NCI-H2107 (cell line): ENCODE data around the gene TCEA2.

Experiments
- DNase-seq: peaks from one replicate; lab custom pipeline; 2025; lab: John Stamatoyannopoulos, UW

The TCEA2 gene

GRCh38 chr20:64093013-64093503 lies 30.1 kb downstream of the TCEA2 start:
- DNase-seq, result no peak

- no peak for DNase-seq
These were observed 32.5 kb downstream of the TCEA2 start for GRCh38 chr20:64095455-64095854.

- no peak for DNase-seq
These were observed 32.9 kb downstream of the TCEA2 start for GRCh38 chr20:64095927-64096326.

- DNase-seq, result no peak
These were observed 33.5 kb downstream of the TCEA2 start for GRCh38 chr20:64096535-64096934.

GRCh38 chr20:64098471-64099013 lies 35.5 kb downstream of the TCEA2 start:
- DNase-seq, result no peak

- DNase-seq, result no peak
These were observed 36.2 kb downstream of the TCEA2 start for GRCh38 chr20:64099086-64099786.

- DNase-seq, result peak; percentile 82
These were observed 37.0 kb downstream of the TCEA2 start for GRCh38 chr20:64099880-64100565.

DNA sequence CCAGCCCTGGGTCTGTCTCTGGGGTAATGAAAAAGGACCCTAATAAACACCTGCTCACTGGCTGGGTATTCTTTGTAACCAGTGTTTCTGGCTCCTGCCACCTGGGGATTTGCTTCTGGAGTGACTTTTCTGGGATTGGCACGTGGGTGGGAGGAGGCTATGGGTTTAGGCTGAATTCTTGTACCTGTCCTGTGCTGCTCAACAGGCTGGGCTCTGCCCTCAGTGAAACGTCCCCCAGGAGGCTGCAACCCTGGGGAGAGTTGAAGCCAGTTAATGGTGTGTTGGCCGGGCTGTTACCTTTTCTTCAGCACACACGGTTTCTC lies 37.5 kb downstream of the TCEA2 start:
- no peak for DNase-seq

DNA sequence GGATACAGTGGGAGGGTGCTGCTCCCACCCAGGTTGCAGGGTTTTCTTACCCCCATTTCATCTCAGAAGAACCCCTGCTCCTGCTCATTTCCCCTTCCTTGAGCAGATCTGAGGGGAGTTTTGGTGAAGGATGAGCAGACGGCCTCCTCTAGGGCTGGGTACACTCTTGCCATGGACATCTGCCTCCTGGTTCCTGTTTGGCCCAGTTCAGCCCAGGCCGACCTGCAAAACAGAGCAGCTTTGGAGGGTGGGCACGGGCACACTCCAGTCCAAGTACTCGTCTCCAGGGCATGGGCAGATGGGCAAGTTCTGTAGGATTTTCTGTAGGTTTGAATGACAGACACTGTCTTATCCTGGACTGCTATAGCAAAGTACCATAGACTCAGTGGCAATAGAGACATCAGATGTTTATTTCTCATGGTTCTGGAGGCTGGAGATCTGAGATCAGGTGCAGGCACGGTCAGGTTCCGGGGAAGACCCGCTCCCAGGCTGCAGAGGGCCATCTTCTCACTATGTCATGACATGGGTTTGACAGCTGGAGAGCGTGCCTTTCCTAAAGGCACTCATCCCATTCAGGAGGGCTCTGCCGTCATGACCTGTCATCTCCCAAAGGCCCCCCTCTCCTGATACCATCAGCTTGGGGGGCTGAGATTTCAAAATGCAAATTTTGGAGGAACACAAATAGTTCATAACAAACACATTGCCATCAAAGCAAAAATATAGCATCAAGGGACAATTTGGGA lies 38.1 kb downstream of the TCEA2 start:
- no peak for DNase-seq

DNA sequence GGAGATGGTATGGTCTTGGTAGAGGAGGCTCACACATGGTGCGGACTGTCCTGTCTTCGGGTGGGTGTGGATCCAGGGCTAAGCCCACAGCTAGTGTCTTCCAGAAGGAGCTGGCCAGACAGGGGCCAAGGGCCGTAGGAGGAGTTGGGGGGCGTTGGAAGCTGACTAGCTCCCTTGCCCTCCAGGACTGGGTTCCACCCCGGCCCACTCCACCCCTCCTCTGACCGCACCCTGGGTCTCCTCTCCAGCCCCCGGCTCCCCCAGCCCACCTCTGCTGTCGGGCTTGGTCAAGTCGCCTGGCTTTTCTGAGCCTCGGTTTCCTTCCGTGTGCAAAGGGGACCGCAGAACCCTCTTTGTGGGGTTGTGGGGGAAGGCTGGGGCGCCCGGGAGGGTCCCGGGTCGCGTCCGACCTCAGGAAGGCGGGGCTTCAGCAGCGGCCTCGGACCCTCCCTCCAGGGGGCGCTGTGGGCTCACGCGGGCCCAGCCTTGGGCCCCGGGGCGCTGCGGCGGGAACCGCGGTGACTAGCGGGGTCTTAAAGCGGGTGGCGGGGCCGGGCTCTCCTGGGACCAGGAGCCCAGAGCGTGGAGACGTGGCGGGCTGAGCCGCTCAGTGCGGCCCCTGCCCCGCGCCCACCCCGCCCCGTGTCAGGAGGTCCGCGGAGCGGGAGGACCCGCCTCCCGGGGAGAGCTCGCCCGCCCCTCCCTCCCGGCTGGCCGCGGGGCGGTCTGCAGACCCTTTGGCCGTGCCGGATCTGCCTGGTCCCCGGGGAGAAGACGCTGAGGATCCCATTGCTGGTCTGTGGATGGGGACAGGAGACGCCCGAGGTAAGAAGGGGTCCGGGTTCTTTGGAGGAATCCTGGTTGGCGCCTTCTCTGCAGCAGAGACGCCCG lies 39.0 kb downstream of the TCEA2 start:
- no peak for DNase-seq

DNA sequence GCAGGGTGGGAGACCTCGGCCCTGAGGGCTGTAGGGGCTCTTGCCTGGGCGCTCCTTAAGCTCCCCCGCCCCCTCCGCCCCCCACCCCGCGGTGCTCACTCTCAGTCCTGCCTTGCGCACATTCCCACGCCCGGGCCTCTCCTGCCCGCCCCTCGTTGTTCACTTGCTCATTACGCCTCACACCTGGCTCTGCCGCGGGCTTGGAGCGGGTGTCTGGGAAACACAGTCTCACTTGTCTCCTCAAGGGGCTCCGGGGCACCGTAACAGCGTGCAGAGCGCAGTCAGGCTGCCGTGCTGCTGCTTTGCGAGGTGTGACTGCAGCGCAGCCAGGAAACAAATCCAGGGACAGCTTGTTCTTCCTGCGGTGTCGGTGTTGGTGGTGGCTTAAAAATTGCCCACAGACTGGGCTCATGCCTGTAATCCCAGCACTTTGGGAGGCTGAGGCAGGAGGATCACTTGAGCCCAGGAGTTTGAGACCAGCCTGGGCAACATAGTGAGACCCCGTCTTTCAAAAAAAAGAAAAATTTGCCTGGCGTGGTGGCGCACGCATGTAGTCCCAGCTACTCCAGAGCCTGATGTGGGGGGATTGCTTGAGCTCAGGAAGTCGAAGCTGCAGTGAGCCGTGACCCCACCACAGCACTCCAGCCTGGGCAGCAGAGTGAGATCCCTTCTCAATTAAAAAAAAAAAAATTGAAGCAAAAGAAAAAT lies 39.8 kb downstream of the TCEA2 start:
- DNase-seq, result peak; percentile 86

- no peak for DNase-seq
These were observed 41.1 kb downstream of the TCEA2 start for GRCh38 chr20:64103871-64104666.

DNA sequence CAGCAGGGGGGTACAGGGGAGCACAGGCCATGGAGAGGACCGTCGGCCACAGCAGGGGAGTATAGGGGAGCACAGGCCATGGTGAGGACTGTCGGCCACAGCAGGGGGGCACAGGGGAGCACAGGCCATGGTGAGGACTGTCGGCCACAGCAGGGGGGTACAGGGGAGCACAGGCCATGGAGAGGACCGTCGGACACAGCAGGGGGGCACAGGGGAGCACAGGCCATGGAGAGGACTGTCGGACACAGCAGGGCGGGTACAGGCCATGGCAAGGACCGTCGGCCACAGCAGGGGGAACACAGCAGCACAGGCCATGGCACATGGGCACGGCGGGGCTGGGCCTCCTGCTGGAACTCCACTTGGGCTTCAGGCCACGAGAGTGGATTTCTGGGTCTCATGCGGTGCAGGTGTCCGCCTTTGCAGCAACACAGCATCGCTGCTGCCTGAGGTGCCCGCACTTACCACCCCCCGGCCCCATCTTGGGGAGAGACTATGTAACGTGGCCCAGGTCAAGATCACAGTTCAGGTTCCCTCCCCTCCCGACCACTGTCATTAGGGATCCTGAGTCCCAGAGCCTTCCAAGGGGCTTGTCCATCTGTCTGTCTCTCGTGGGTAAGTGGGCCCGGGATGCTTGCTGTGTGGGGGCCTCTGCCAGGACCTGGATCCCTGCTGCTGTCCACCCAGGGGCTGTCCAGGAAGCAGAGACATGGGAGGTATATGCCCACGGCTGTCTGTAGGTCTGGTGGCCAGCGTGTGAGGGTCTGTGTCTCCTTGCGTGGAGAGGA lies 41.9 kb downstream of the TCEA2 start:
- no peak for DNase-seq

DNA sequence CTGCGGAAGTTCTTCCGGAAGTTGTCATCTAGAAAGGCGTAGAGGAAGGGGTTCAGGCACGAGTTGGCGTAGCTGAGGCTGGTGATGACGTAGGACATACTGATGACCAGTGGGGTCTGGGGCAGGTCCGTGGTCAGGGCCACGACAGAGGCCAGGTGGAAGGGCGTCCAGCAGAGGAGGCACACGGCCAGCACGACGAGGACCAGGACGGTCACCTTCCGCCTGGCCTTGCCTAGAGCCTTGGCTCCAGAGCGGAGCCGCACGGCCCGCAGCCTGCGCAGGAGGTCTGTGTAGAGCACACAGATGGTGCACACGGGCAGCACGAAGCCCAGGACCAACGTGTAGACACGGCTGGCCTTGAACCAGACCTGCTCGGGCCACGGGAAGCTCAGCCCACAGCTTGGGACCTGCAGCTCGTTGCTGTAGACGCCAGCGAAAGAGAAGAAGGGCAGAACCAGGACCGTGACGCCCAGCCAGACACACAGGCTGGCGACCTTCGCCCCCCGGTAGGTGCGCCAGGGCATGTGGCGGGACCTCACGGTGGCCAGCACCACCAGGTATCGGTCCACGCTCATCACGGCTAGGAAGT lies 42.9 kb downstream of the TCEA2 start:
- no peak for DNase-seq

DNA sequence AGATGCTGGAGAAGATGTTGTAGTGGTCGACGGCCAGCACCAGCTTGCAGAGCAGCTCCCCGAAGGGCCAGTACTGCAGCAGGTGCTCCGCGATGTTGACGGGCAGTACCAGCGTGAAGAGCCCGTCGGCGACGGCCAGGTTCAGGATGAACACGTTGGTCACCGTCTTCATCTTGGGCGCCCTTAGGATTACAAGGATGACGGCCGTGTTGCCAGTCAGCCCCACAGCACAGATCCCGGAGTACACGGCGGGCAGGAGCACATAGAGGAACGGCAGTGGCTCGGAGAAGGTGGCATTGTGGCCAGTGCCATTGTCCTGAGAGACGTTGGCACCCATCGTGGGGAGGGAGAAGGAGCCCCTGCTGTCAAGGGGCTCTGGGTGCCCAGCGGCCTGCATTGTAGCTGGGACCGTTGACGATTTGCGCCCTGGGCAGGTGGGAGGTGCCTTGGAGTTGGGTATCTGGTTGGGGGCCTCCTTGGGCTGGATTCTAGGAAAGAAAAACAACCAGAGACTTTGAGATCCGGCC lies 43.5 kb downstream of the TCEA2 start:
- DNase-seq, result no peak

DNA sequence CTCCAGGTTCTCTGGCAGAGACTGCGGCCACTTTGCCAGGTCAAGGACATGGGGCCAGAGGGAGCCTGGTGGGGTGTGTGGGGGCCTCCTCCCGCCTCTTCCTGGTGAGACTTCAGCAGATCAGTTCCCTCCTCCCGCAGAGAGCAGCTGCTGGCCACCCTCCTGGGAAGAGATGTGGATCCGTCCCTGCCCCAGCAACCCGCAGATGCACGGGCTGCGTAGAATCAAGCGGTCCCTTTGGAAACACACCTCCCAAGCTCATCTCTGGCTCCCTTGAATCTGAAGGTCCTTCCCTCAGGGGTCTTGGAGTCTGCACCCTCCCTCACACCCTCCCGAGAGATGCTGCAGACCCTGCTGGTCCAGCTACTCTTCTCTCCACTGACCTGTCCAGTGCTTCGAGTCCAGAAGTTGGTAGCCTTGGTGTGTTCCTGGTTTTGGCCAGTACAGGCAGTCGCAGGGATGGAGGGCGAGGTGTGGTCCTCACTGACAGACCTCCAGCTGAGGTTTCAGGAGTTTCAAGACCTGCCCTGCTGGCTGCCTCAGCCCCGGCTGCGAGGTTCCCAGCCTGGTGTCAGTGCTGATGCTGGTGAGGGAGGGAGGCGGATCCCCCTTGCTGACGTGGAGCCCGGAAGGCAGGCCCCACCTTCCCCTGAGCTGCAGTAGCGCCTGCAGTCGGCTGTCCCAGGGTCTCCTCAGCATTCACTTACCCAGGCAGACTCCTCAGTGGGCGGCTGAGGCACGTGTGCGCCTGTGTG lies 44.2 kb downstream of the TCEA2 start, which contains the start of gene NPBWR2:
Gene NPBWR2 (minus strand): TSS at position 585 of the 755 bp plus-strand sequence. CDS start 734 bp downstream, outside the sequence.
- no peak for DNase-seq

DNA sequence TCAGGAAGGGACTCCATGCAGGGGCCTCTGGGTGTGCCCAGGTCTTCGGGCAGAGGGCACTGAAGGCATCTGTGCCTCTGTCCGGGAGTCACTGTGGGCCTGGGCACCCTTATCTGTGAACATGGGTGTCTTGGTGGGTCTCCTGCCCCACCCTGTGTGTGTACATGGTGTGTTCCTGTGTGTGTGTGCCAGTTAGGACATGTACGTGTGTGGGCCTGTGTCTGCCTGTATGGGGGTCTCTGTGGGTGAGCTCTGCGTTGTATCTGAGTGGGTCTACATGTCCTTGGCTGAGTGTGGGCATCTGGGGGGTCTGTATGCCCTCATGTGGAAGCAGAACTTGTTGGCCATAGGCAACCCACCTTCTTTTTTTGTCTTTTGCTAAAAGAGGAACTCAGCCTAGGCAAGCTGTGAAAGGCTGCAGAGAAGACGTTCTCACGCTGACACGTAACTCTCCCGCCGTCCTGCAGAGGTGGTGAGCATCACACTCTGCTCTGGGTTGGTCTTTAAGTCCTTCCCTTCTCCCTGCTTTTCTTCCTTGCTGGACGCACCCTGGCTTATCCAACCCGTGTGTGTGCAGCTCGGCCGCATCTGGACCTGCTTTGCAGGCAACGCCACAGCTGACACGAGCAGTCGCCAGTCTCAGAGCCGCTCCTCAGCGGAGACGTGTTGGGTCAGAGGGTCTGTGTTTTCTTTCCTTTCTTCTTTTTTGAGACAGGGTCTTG lies 44.9 kb downstream of the TCEA2 start:
- no peak for DNase-seq
